HFFc6 (cell line): ENCODE measurements around the gene LARGE1. TPM values are rescaled to one million over a fixed set of nuclear protein-coding genes. Genes with fewer than 3 reads are reported as not detected.

Experiments
- DNase-seq: peaks from one replicate; pipeline ENCODE4 v3.0.0-alpha.2; 2018
- H3K27ac Mint-ChIP-seq: 2 replicates; pipeline ENCODE4 v1.8.0; 2020; ENCODE audit warnings: mild to moderate bottlenecking, mixed read lengths
- H3K27me3 Mint-ChIP-seq: 2 replicates; pipeline ENCODE4 v1.8.0; 2021; ENCODE audit warnings: mild to moderate bottlenecking, moderate library complexity, mixed read lengths; ENCODE audit not compliant: insufficient read depth
- H3K36me3 Mint-ChIP-seq: 2 replicates; pipeline ENCODE4 v1.8.0; 2021; ENCODE audit warnings: low read depth, mixed read lengths
- H3K4me1 Mint-ChIP-seq: 2 replicates; pipeline ENCODE4 v1.8.0; 2020; ENCODE audit warnings: low read depth, mixed read lengths
- H3K4me3 Mint-ChIP-seq: 2 replicates; pipeline ENCODE4 v1.8.0; 2020; ENCODE audit warnings: mild to moderate bottlenecking, moderate library complexity, mixed read lengths
- H3K9me3 Mint-ChIP-seq: 2 replicates; pipeline ENCODE4 v1.8.0; 2020; ENCODE audit warnings: mild to moderate bottlenecking, mixed read lengths
- CTCF ChIP-seq: fragments of 200-600 bp; sonication (generic); IDR thresholded peaks from 2 replicates; pipeline ENCODE4 v1.5.0; 2021; ENCODE audit warnings: antibody characterized with exemption, mild to moderate bottlenecking
- total RNA-seq, 6 experiments: library from RNA; stranded (reverse); fragmentation: NEBNext Ultra II Directional; extraction: Animal tissue kit (Norgen Biotek cat#: 25700); gene quantifications; 2 replicates in 1 of 6; 3 replicates in 5 of 6; pipeline ENCODE4 v1.2.3, GENCODE V29; 2021

Gene LARGE1
- total RNA-seq, 6 experiments from 2014 or later, result 4.9 to 7.3 (median 6.5) TPM

- Mint-ChIP-seq H3K27ac (no peak overlapping the region), H3K9me3 (peaks cover 34% of the 10 kb centered on the region), H3K36me3 (no peaks in the 10 kb centered on the region)
Observed at GRCh38 chr22:33582822-33583400, 337.4 kb downstream of the LARGE1 start.

GRCh38 chr22:33580310-33580709 is 340.0 kb downstream of the LARGE1 start:
- no peak for TF ChIP-seq CTCF

More at GRCh38 chr22:33582822-33583400, 337.4 kb downstream of the LARGE1 start:
- peaks cover 1% of the 10 kb centered on the region; the same call in 1 of the 2 replicates for H3K27me3 Mint-ChIP-seq
- no peak for DNase-seq
- H3K4me3 Mint-ChIP-seq, result no peak overlapping the region
- TF ChIP-seq CTCF, result no peak
- no peaks in the 10 kb centered on the region for H3K4me1 Mint-ChIP-seq

GRCh38 chr22:33579448-33580093 is 340.7 kb downstream of the LARGE1 start:
- Mint-ChIP-seq H3K36me3 (no peaks in the 10 kb centered on the region), H3K9me3 (peaks cover 24% of the 10 kb centered on the region), H3K4me1 (no peaks in the 10 kb centered on the region), H3K27me3 (peaks cover 3% of the 10 kb centered on the region), H3K27ac (no peak overlapping the region), H3K4me3 (no peak overlapping the region)
- peak; percentile 29 for DNase-seq
- peak; percentile 82 for TF ChIP-seq CTCF

More at GRCh38 chr22:33580310-33580709, 340.0 kb downstream of the LARGE1 start:
- no peak for DNase-seq
- peaks cover 25% of the 10 kb centered on the region for H3K9me3 Mint-ChIP-seq
- no peak overlapping the region for H3K4me3 Mint-ChIP-seq
- H3K27ac Mint-ChIP-seq, result no peak overlapping the region
- H3K27me3 Mint-ChIP-seq, result peaks cover 3% of the 10 kb centered on the region
- no peaks in the 10 kb centered on the region for H3K4me1 Mint-ChIP-seq
- H3K36me3 Mint-ChIP-seq, result no peaks in the 10 kb centered on the region

GRCh38 chr22:33578752-33579151 is 341.5 kb downstream of the LARGE1 start:
- no peaks in the 10 kb centered on the region for H3K4me1 Mint-ChIP-seq
- H3K9me3 Mint-ChIP-seq, result peaks cover 23% of the 10 kb centered on the region
- no peak for TF ChIP-seq CTCF
- no peaks in the 10 kb centered on the region for H3K36me3 Mint-ChIP-seq
- no peak overlapping the region for H3K4me3 Mint-ChIP-seq
- H3K27ac Mint-ChIP-seq, result no peak overlapping the region
- DNase-seq, result no peak
- peaks cover 3% of the 10 kb centered on the region for H3K27me3 Mint-ChIP-seq

- no peaks in the 10 kb centered on the region for H3K36me3 Mint-ChIP-seq
- peaks cover 24% of the 10 kb centered on the region for H3K9me3 Mint-ChIP-seq
- no peak for TF ChIP-seq CTCF
- H3K27ac Mint-ChIP-seq, result no peak overlapping the region
- H3K4me3 Mint-ChIP-seq, result no peak overlapping the region
- no peaks in the 10 kb centered on the region for H3K4me1 Mint-ChIP-seq
- peaks cover 2% of the 10 kb centered on the region; the same call in 1 of the 2 replicates for H3K27me3 Mint-ChIP-seq
- no peak for DNase-seq
Observed at GRCh38 chr22:33577862-33578411, 342.3 kb downstream of the LARGE1 start.
